ENCODE measurements around the gene KRT78.
"Not testable (repeated sequence)": the region's sequence is repeated elsewhere in the genome, so short reads cannot be mapped to it uniquely, and the experiment has no call there.

The KRT78 gene

GRCh38 chr12:52796429-52796794 lies 52.4 kb downstream of the KRT78 start:
- no peak for DNase-seq (ENCODE audit: low read depth, low spot score)

GRCh38 chr12:52795694-52796428 lies 52.9 kb downstream of the KRT78 start, which contains the start of gene KRT3:
Gene KRT3 (minus strand): TSS chr12:52796117. CDS start chr12:52796042, 75 bp downstream.
- no peak for DNase-seq (ENCODE audit: low read depth, low spot score)

- DNase-seq (ENCODE audit: low read depth, low spot score): not testable (repeated sequence)
These were observed 53.5 kb downstream of the KRT78 start for GRCh38 chr12:52795332-52795674.

- DNase-seq (ENCODE audit: low read depth, low spot score): no peak
These were observed 54.1 kb downstream of the KRT78 start for GRCh38 chr12:52794479-52795331.

- no peak for DNase-seq (ENCODE audit: low read depth, low spot score)
These were observed 56.4 kb downstream of the KRT78 start for GRCh38 chr12:52792185-52793029.

- no peak for DNase-seq (ENCODE audit: low read depth, low spot score)
These were observed 57.3 kb downstream of the KRT78 start for GRCh38 chr12:52791271-52792184.

- no peak for DNase-seq (ENCODE audit: low read depth, low spot score)
These were observed 58.1 kb downstream of the KRT78 start for GRCh38 chr12:52790427-52791270.

GRCh38 chr12:52789637-52790426 lies 59.0 kb downstream of the KRT78 start:
- DNase-seq (ENCODE audit: low read depth, low spot score): no peak

GRCh38 chr12:52788876-52789636 lies 59.7 kb downstream of the KRT78 start:
- DNase-seq (ENCODE audit: low read depth, low spot score): no peak

- DNase-seq (ENCODE audit: low read depth, low spot score): no peak
These were observed 60.5 kb downstream of the KRT78 start for GRCh38 chr12:52788192-52788875.

Data from activated naive CD8-positive, alpha-beta T cell treated with anti-CD3 and anti-CD28 coated beads, Interleukin-2, amount 50 U/mL, for 16 hours (primary cell).